Neural cell (in vitro differentiated cells): Measurements from ENCODE around the gene CAVIN1.

Experiments
- EP300 ChIP-seq: fragments of 450-650 bp; conservative IDR thresholded peaks from 2 replicates; pipeline ENCODE4 v1.6.1; 2014; ENCODE audit warnings: antibody characterized with exemption, mild to moderate bottlenecking, moderate library complexity; ENCODE audit not compliant: poor library complexity, severe bottlenecking
- EZH2 ChIP-seq: fragments of 200-600, 300-800 bp; shearing (Covaris generic), sonication (generic); IDR thresholded peaks from 2 replicates; pipeline ENCODE4 v1.6.1; 2014; ENCODE audit warnings: antibody characterized with exemption, low read length, borderline replicate concordance, mild to moderate bottlenecking; ENCODE audit not compliant: insufficient read depth, poor library complexity, severe bottlenecking
- TF ChIP-seq, protein P1 (sequence below): fragments of 450-650 bp; IDR thresholded peaks from 2 replicates; pipeline ENCODE4 v1.5.1; 2014; ENCODE audit warnings: antibody characterized with exemption, mild to moderate bottlenecking, moderate library complexity; ENCODE audit not compliant: poor library complexity, severe bottlenecking

DNA sequence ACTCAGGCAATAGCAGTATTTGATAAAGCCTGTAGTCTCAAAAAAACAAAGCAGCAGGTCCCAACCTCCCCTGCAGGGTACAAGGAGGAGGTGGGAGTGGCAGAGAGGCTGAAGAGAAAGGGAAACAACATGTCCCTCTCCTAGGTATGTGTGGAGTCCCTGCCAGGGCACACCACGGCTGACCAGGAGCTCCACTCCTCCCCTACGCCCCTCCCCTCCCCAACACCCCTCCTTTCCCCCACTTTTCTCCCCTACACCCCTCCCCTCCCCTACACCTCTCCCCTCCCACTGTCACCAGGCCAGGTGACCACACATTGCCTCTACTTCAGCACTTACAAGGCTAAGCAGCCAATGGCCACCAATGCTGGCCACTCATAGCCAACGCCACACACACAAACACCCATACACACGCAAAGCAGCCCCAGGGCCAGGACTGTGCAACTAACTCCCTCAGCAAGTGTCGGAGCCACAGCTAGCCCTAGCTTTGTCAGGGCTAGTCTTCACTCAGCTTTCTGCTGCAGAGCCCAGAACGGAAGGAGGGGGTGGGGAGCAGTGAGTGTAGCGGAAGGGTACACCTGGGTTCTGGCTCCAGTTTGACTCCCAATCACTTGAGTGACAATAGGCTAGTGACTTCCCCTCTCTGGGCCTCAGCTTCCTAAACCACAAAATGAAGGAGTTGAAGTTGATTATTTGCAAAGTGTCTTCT, 8.2 kb downstream of the CAVIN1 start:
- TF ChIP-seq, protein P1, sequence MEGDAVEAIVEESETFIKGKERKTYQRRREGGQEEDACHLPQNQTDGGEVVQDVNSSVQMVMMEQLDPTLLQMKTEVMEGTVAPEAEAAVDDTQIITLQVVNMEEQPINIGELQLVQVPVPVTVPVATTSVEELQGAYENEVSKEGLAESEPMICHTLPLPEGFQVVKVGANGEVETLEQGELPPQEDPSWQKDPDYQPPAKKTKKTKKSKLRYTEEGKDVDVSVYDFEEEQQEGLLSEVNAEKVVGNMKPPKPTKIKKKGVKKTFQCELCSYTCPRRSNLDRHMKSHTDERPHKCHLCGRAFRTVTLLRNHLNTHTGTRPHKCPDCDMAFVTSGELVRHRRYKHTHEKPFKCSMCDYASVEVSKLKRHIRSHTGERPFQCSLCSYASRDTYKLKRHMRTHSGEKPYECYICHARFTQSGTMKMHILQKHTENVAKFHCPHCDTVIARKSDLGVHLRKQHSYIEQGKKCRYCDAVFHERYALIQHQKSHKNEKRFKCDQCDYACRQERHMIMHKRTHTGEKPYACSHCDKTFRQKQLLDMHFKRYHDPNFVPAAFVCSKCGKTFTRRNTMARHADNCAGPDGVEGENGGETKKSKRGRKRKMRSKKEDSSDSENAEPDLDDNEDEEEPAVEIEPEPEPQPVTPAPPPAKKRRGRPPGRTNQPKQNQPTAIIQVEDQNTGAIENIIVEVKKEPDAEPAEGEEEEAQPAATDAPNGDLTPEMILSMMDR, result no peak
- TF ChIP-seq EP300 (no peak), EZH2 (no peak)
